HepG2 (cell line): Measurements from ENCODE around the gene SLC6A17. TPM values are rescaled to one million over a fixed set of nuclear protein-coding genes. Genes with fewer than 3 reads are reported as not detected.

Experiments
- ATAC-seq: fragments of 200-7000 bp; cut with Tn5 transposase; 3 replicates; pipeline ENCODE4 v1.9.1; 2020; ENCODE audit warnings: mild to moderate bottlenecking, moderate library complexity
- BruUV-seq: library from RNA; stranded (reverse); fragments of 400-500 nt; replicated peaks from 2 replicates; lab custom pipeline; 2021; lab: Mats Ljungman, UMichigan
- CTCF ChIA-PET: fragments of 300-600 bp; formaldehyde crosslinking; extraction: SDS; loops from one replicate; lab custom pipeline; 2021; ENCODE audit warnings: low total read pairs, inconsistent platforms, low intra/inter-chr PET ratio; lab: Yijun Ruan, JAX
- POLR2A ChIA-PET: fragments of 350-600 bp; sonication (Branson Sonifier 250); formaldehyde crosslinking; loops from one replicate; lab custom pipeline; 2020; ENCODE audit warnings: antibody characterized with exemption, inconsistent platforms; lab: Yijun Ruan, JAX
- DNase-seq: peaks from one replicate; pipeline ENCODE4 v3.0.0-alpha.2; 2015; ENCODE audit warnings: low spot score
- FAIRE-seq: peaks from 3 replicates; lab custom pipeline; 2011; peaks lifted over from hg19 to GRCh38; lab: Jason Lieb, UNC
- H2AFZ ChIP-seq: one replicate; pipeline ENCODE4 v1.6.1; 2011; ENCODE audit warnings: low read length, inconsistent platforms
- H3K27ac ChIP-seq: fragments of 300-600 bp; 3 replicates; pipeline ENCODE4 v1.8.0; 2011; ENCODE audit warnings: mixed run types, mild to moderate bottlenecking, mixed read lengths, low read length, inconsistent platforms; ENCODE audit not compliant: insufficient read depth; ENCODE audit errors: extremely low read length
- H3K27me3 ChIP-seq, 2 experiments: fragments of 200-600 bp in 1 of 2; 2 replicates in 1 of 2; 3 replicates in 1 of 2; pipeline versions ENCODE4 v1.6.0 to v1.8.0; 2011; ENCODE audit warnings: low read length in 2 of 2, mild to moderate bottlenecking in 2 of 2, moderate library complexity in 2 of 2, inconsistent platforms in 1 of 2; ENCODE audit not compliant: insufficient read depth in 2 of 2, control insufficient read depth in 1 of 2
- H3K36me3 ChIP-seq, 2 experiments: fragments of 200-600 bp in 1 of 2; replicated peaks in 1 of 2; 2 replicates in 1 of 2; 3 replicates in 1 of 2; pipeline versions ENCODE4 v1.5.1 to v1.8.0; 2011; ENCODE audit warnings: low read length in 2 of 2, inconsistent platforms in 1 of 2; ENCODE audit not compliant: insufficient read depth in 2 of 2, control insufficient read depth in 1 of 2
- H3K4me1 ChIP-seq: 2 replicates; pipeline ENCODE4 v1.5.1; 2012; ENCODE audit warnings: low read length, inconsistent platforms; ENCODE audit not compliant: insufficient read depth
- H3K4me2 ChIP-seq: 2 replicates; pipeline ENCODE4 v1.6.0; 2011; ENCODE audit warnings: low read depth, low read length, inconsistent platforms
- H3K4me3 ChIP-seq, 3 experiments: fragments of 200-600 bp in 1 of 3; sonication (generic), shearing (Covaris generic) in 1 of 3; replicated peaks in 1 of 3; 2 replicates each; pipeline ENCODE4 v1.5.1; 2011 to 2016; ENCODE audit warnings: low read length in 3 of 3, inconsistent platforms in 2 of 3, low read depth in 2 of 3, mild to moderate bottlenecking in 2 of 3, control low read depth in 1 of 3, mixed read lengths in 1 of 3; ENCODE audit not compliant: insufficient read depth in 1 of 3
- H3K79me2 ChIP-seq: one replicate; pipeline ENCODE4 v1.6.1; 2011; ENCODE audit warnings: low read length, inconsistent platforms; ENCODE audit not compliant: insufficient read depth
- H3K9ac ChIP-seq: 2 replicates; pipeline ENCODE4 v1.6.0; 2011; ENCODE audit warnings: mild to moderate bottlenecking, low read depth, low read length, inconsistent platforms; ENCODE audit not compliant: insufficient read depth
- H3K9me3 ChIP-seq: 2 replicates; pipeline ENCODE4 v1.5.1; 2012; ENCODE audit warnings: mild to moderate bottlenecking, low read length
- H4K20me1 ChIP-seq: 2 replicates; pipeline ENCODE4 v1.6.0; 2011; ENCODE audit warnings: inconsistent platforms, mild to moderate bottlenecking, low read length, moderate library complexity; ENCODE audit not compliant: insufficient read depth
- AHDC1 ChIP-seq: sonication (generic); formaldehyde crosslinking; IDR thresholded peaks from 2 replicates; pipeline ENCODE4 v1.5.1; 2020; ENCODE audit warnings: mild to moderate bottlenecking, missing genetic modification reagents, borderline replicate concordance
- EZH2 ChIP-seq: conservative IDR thresholded peaks from 2 replicates; pipeline ENCODE4 v1.6.1; 2012; ENCODE audit warnings: mild to moderate bottlenecking, low read depth, low read length, moderate library complexity
- HOXA5 ChIP-seq: sonication (generic); formaldehyde crosslinking; IDR thresholded peaks from 2 replicates; pipeline ENCODE4 v1.4.0; 2020; ENCODE audit warnings: missing genetic modification reagents
- MTA3 ChIP-seq: sonication (generic); formaldehyde crosslinking; IDR thresholded peaks from 2 replicates; pipeline ENCODE4 v1.4.0; 2020; ENCODE audit warnings: missing genetic modification reagents
- SRSF9 ChIP-seq: fragments of 200-400 bp; formaldehyde crosslinking; IDR thresholded peaks from 2 replicates; pipeline ENCODE4 v1.6.1; 2018; ENCODE audit warnings: borderline replicate concordance, mild to moderate bottlenecking, low read depth, low read length; ENCODE audit not compliant: insufficient read depth, poor library complexity, severe bottlenecking
- ZNF460 ChIP-seq: sonication (generic); formaldehyde crosslinking; IDR thresholded peaks from 2 replicates; pipeline ENCODE4 v1.5.1; 2020; ENCODE audit warnings: missing genetic modification reagents, mild to moderate bottlenecking, borderline replicate concordance
- WGBS: methylation state at CpG from one replicate; pipeline ENCODE4 v1.1.6; 2017; ENCODE audit warnings: low lambda C conversion rate; 5-methylcytosine and 5-hydroxymethylcytosine counted together
- in situ Hi-C: cut with HindIII; loops from 2 replicates; pipeline ENCODE4 v1.10.0; 2017; ENCODE audit warnings: low pct_unique_long_range_greater_than_20kb; ENCODE audit not compliant: extremely low pct_ligation_motif_present
- intact Hi-C: fragments of 100-400 bp; cut with micrococcal nuclease; formaldehyde crosslinking; loops from one replicate; pipeline ENCODE4 v1.10.0; 2022; ENCODE audit not compliant: unreplicated experiment
- polyA plus RNA-seq, 8 experiments: library from polyadenylated mRNA; depleted of rRNA in 3 of 8; stranded (reverse) in 7 of 8; unstranded in 1 of 8; fragments of >200 nt; fragmentation: Illumina TruSeq in 4 of 8; extraction: Trizol in 4 of 8; gene quantifications; 2 replicates each; pipeline versions ENCODE4 v1.2.1 to v1.2.3, GENCODE V29; 2011 to 2016; ENCODE audit warnings: low read depth in 4 of 8, missing spikeins in 1 of 8, mixed read lengths in 1 of 8; ENCODE audit not compliant: insufficient read depth in 1 of 8
- total RNA-seq, 5 experiments: library from RNA; depleted of rRNA; stranded (reverse); fragments of >200 nt; fragmentation: Illumina TruSeq; extraction: Trizol; gene quantifications; 2 replicates each; pipeline ENCODE4 v1.2.3, GENCODE V29; 2016; ENCODE audit warnings: low read depth in 1 of 5

SLC6A17 gene
- total and polyA plus RNA-seq, 2 of the 13 experiments (the other 11 are each of a cell fraction or from before 2014, with no cell fraction given) = not detected

GRCh38 chr1:110170766-110171733 is 20.8 kb downstream of the SLC6A17 start:
- 35% methylated on average over 7 of the region's 13 CpGs for WGBS
- in situ Hi-C loops (no loop called here), intact Hi-C loops (no loop called here)
- no peak for DNase-seq
- Histone ChIP-seq H2AFZ (no peak overlapping the region), H3K9me3 (no peaks in the 10 kb centered on the region)
- TF ChIP-seq ZNF460 (CRISPR knock-in tag) (no peak), AHDC1 (CRISPR knock-in tag) (no peak), HOXA5 (CRISPR knock-in tag) (no peak), SRSF9 (no peak), MTA3 (CRISPR knock-in tag) (no peak), EZH2 (0 out of 2 replicates have a peak, but pooled peaks have one; percentile 41)
- TF ChIP-seq, all 625 proteins: peak for 1
- Histone ChIP-seq H3K79me2 (no peaks in the 10 kb centered on the region), H3K4me2 (no peak overlapping the region), H3K27me3 (peaks cover 4 to 64% of the 10 kb centered on the region in 2 experiments), H3K4me3 (no peak overlapping the region), H4K20me1 (no peaks in the 10 kb centered on the region), H3K36me3 (no peaks in the 10 kb centered on the region), H3K4me1 (no peaks in the 10 kb centered on the region), H3K27ac (no peak overlapping the region), H3K9ac (no peak overlapping the region)
- FAIRE-seq (no peak), ATAC-seq (no peak)
- POLR2A ChIA-PET = no interaction called here
- CTCF ChIA-PET = no interaction called here
- no TSS peak for BruUV-seq
